Stimulated activated CD4-positive, alpha-beta T cell treated with anti-CD3 and anti-CD28 coated beads, TNF-alpha, amount 100 ng/mL, for 1 hour (primary cell): ENCODE results near the gene TMEM244.
"Not testable (repeated sequence)": the region's sequence is repeated elsewhere in the genome, so short reads cannot be mapped to it uniquely, and the experiment has no call there.

Experiments used
- DNase-seq, 3 donors: peaks; one replicate each; pipeline ENCODE4 v3.0.0-alpha.2; 2020; ENCODE audit warnings: low read depth in 3 of 3, low spot score in 1 of 3

The TMEM244 gene

GRCh38 chr6:129860908-129861665 lies at the start of gene TMEM244:
Gene TMEM244 (minus strand): TSS chr6:129861315. CDS start chr6:129861188, 127 bp downstream.
- DNase-seq = no peak

- DNase-seq = no peak
Measured at GRCh38 chr6:129908858-129909257, 47.7 kb upstream of the TMEM244 start.

GRCh38 chr6:129908356-129908755 lies 47.2 kb upstream of the TMEM244 start:
- DNase-seq = no peak

- no peak for DNase-seq
Measured at GRCh38 chr6:129906515-129907077, 45.5 kb upstream of the TMEM244 start.

- DNase-seq = no peak
Measured at GRCh38 chr6:129903082-129903481, 42.0 kb upstream of the TMEM244 start.

- DNase-seq = no peak
Measured at GRCh38 chr6:129902681-129903080, 41.6 kb upstream of the TMEM244 start.

- DNase-seq = no peak
Measured at GRCh38 chr6:129901910-129902309, 40.8 kb upstream of the TMEM244 start.

GRCh38 chr6:129895692-129896091 lies 34.6 kb upstream of the TMEM244 start:
- DNase-seq = no peak

GRCh38 chr6:129894921-129895320 lies 33.8 kb upstream of the TMEM244 start:
- no peak for DNase-seq

GRCh38 chr6:129893640-129894039 lies 32.5 kb upstream of the TMEM244 start:
- DNase-seq = no peak

GRCh38 chr6:129890701-129891100 lies 29.6 kb upstream of the TMEM244 start:
- DNase-seq = no peak

GRCh38 chr6:129890164-129890563 lies 29.0 kb upstream of the TMEM244 start:
- no peak for DNase-seq

- DNase-seq = no peak
Measured at GRCh38 chr6:129889580-129889979, 28.5 kb upstream of the TMEM244 start.

GRCh38 chr6:129886401-129887155 lies 25.5 kb upstream of the TMEM244 start:
- no peak for DNase-seq

GRCh38 chr6:129884211-129884610 lies 23.1 kb upstream of the TMEM244 start:
- no peak for DNase-seq

- DNase-seq = no peak
Measured at GRCh38 chr6:129882510-129883023, 21.5 kb upstream of the TMEM244 start.

- DNase-seq = not testable (repeated sequence)
Measured at GRCh38 chr6:129877894-129878293, 16.8 kb upstream of the TMEM244 start.

- DNase-seq = no peak
Measured at GRCh38 chr6:129875610-129876520, 14.8 kb upstream of the TMEM244 start.

- no peak for DNase-seq
Measured at GRCh38 chr6:129874837-129875236, 13.7 kb upstream of the TMEM244 start.

GRCh38 chr6:129872586-129872985 lies 11.5 kb upstream of the TMEM244 start:
- DNase-seq = no peak

GRCh38 chr6:129871221-129871620 lies 10.1 kb upstream of the TMEM244 start:
- DNase-seq = no peak
